Anterior cingulate cortex (tissue), 58 donors: ENCODE data around the gene MAFG.
"Not testable (repeated sequence)": the region's sequence is repeated elsewhere in the genome, so short reads cannot be mapped to it uniquely, and the experiment has no call there.

ENCODE experiments used
- DNase-seq, 58 donors: peaks; one replicate each; lab custom pipeline; 2025; lab: John Stamatoyannopoulos, UW

The MAFG gene

DNA sequence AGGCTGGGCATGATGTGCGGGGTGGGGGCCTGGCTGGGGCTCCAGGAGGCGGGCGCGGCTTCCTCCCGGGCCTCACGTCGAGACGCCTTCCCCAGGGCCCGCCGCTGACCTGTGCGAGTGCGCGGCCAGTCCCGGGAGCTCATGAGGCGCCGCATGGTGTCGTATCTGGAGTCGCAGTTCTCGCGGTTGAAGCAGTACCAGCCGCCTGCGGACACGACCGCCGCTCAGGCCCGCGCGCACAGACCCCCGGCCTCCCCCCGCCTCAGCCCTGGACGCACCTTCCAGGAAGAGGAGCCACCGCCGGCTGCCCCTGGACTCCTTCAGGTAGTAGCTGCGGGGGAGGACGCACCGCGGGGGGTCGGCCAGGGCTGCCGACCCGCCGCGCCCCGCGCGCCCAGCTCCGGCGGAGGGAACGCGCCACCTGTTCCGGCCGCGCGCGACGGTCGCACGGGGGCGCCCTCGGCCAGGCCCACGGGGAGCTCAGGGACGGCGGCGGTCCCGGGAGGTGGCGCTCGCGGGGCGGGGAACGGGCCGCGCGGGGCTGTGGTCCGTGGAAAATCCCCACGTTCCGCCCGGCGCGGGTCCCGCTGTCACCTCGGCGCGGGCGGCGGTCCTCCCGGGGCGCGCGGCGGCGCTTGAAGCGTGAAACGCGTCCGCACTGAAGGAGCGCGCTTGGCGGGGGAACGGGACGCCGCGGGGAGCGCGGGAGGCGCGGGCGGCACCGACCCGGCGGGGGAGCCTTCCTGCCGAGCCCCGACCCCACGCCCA is 32.0 kb upstream of the MAFG start:
- peak in 39 of 58 donors; percentile 9 to 73 (median 32) for DNase-seq

DNA sequence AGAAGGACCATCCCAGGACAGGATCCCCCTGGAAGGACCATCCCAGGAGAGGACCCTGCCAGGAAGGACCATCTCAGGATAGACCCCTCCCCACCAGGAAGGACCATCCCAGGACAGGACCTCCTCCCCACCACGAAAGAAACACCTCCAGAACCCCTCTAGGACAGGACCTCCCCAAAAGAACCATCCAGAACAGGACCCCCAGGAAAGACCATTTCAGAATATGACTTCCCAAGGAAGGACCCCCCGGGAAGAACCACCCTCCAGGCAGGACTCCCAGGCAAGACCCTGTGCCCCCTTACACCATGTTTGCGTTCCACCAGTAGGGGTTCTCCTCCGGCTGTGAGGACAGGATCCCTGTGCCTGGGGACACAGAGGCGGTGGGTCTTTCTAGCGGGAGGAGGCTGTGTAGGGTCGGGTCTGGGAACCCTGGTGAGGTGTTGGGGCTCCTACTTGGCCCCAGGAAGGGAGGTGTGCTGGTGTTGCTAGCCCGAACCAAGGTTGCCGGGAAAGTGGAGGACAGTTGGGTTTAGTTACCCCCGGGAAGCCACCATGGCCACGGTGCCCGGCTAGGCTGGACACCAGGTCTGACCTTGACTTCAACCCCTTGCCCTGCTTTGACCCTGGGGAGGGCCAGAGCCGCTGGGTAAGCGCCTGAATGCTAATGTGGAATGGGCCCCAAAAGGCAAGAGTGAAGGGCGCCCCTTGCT is 31.3 kb upstream of the MAFG start:
- DNase-seq: no peak

DNA sequence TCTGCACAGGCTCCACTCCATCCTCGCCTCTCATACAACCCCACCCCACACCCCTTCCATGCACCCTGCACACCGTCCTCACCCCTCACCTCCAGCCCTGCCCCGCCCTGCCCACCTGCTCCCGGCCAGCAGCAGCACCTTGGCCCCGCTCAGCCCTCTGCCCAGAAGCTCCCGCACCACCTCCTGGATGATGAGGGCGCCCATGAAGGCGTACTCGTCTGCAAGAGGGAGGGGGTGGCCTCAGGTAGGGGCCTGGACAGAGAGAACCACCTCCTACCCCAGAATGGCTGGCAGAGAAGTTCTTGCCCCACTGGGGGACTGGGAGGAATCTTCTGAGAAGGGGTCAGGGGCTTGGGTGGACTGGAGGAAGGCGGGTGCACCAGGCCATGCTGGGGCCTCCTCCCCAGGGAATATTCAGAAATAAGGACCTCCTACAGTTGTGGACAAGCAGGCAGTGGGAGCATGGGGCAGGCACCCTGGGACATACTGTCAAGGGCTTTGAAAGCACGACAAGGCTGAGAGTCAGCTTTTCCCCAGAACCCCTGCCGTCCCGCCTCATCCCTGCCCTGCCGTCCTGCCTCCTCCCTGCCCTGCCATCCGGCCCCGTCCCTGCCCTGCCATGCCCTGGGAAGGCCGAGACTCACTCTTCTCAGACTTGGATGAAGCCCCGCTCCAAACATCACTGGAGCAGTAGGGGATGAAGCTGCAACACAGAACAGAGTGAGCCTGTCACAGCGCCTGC is 30.3 kb upstream of the MAFG start:
- DNase-seq: no peak

DNA sequence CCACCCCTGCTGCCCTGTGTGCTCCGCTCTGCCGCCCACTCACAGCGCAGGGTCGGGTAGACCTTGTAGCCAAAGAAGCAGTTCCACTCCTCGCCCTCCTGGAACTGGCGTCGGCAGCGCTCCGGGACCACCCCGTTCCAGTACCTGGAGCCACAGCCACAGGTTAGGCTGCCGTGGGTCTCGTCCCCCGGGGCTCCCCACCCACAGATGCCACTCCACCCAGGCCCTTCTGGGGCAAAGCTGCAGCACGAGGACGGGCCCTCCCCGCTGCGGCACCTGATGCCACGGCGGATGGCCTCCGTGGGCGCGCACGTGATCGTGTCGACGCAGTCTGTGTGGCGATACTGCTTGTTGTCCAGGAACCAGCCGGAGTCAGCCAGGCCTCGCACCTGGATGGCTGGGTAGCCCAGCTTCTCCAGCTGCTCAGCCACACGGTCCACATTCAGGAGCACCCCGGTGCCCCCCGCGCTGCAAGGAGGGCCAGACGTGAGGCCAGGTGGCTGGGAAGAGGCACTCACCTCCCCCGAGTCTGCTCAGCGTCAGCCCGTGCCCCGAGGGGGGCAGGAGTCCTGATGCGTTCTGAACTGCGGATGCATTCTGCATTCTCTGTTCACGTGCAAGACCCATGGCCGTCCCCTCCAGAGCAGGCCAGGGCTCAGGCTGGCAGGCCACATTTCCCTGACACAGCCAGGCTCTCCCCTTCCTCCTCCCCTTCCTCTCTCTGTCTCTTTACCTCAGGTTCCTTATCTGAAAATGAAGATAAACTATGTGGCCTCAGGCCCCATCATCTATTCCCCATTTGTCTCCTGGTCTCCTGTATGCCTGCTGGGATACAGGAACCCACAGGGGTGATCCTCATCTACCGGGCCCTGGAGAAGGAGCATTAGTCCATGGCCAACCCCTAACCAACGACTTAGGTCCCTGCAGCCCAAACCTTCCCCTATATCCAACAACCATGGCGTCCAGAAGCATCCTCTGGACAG is 29.4 kb upstream of the MAFG start:
- DNase-seq: no peak

DNA sequence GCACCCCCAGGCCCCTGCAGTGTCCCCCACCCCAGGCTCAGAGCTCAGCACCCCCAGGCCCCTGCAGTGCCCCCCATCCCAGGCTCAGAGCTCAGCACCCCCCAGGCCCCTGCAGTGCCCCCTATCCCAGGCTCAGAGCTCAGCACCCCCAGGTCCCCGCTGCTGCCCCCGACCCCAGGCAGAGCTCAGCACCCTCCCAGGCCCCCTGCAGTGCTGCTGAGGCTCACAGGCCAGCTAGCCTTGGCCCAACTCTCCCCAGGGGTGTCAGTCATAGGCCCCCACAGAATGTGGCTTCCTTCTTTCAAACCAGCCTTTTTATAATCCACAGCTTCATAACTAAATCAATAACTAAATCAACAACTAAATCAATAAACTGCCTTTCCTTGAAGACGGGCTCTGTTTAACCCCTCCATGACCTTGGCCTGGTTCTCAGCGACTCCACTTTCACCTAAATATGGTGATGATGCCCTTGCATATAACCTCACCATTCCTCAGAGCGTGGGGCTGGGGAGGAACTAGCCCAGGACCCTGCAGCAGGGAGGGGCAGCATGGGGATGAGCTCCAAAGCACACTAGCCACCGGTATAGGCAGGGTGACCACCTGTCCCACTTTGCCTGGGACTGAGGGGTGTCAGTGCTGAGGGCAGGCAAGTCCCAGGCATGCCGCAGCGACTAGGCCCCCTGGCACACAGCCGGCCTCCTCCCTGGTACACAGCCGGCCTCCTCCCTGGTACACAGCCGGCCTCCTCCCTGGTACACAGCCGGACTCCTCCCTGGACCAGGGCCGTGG is 28.4 kb upstream of the MAFG start:
- no peak for DNase-seq

DNA sequence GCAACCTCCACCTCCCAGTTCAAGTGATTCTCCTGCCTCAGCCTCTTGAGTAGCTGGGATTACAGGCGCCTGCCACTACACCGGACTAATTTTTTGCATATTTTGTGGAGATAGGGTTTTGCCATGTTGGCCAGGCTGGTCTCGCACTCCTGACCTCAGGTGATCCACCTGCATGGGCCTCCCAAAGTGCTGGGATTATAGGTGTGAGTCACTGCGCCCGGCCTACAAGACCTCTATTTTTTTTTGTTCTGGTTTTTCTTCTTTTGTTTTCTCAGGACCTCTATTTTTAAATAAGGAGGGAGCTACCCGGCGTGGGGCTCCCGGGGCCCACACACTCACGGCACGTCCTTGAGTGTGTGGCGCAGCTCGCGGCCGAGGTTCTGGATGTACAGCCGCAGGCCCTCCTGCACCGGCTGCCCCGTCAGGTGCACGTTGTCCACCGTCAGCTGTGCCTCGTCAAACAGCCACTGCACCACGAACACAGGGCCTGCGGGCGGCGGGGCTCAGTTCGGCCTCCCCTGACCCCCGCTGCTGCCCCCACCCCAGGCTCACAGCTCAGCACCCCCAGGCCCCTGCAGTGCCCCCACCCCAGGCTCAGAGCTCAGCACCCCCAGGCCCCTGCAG is 27.6 kb upstream of the MAFG start:
- no peak for DNase-seq

DNA sequence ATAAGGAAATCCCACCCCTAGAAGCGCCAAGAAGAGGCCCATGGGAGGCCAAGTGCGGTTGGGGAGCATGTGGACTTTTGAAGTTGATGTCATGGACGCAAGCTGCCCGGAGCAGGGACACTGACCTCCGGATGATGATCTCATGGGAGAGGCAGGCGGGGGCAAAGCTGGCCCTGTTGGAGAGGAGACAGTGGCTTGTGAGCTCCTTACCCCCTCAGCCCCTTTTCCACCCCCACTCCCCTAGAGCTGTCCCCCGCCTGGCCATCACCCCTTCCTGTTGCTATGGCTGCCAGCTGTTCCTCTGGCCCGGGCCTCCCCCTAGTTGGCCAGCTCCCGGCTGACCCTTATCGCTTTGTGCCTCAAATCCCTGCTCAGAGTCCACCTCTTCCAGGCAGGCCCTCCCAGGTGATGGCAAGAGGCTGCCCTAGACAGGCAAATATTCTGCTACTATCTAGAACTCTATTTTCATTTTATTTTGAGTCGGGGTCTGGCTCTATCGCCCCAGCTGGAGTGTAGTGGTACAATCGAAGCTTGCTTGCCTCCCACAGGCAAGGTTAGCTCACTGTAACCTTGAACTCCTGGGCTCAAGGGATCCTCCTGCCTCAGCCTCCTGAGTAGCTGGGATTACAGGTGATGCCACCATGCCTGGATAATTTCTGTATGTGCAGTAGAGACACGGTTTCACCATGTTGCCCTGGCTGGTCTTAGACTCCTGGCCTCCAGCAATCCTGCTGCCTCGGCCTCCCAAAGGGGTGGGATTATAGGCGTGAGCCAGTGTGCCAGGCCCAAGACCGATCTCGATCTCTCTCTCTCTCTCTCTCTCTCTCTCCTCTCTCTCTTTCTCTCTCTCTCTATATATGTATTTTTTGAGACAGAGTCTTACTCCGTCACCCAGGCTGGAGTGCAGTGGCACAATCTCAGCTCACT is 26.9 kb upstream of the MAFG start:
- no peak for DNase-seq

DNA sequence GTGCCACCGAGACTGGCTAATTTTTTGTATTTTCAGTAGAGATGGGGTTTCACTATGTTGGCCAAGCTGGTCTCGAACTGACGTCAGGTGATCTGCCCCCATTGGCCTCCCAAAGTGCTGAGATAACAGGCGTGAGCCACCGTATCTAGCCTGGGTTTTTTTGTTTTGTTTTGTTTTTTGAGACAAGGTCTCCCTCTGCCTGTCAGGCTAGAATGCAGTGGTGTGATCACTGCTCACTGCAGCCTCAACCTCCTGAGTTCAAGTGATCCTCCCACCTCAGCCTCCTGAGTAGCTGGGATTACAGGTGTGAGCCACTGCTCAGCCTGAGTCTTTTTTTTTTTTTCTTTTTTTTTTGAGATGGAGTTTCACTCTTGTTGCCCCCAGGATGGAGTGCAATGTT is 25.9 kb upstream of the MAFG start:
- DNase-seq: not testable (repeated sequence)

DNA sequence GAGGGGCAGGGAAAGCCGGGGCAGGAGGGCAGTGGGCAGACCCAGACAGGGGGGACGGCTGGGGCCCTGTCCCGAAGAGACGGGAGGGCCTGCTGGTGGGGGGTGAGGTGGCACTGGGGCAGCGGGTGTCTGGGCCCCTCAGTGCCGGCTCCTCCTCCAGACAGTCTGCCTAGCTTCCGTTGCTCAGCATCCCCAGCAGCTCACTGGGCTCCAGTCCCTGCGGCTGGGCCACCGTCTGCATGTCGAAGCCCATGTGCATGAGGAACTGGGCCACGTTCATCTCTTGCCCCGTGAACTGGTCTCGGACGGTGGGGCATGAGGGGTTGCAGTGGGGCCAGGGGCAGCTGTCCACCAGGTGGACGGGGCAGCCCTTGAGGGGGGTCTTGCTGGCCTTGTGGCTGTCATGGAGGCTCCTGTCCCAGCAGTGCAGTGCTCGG is 25.3 kb upstream of the MAFG start:
- DNase-seq: no peak

DNA sequence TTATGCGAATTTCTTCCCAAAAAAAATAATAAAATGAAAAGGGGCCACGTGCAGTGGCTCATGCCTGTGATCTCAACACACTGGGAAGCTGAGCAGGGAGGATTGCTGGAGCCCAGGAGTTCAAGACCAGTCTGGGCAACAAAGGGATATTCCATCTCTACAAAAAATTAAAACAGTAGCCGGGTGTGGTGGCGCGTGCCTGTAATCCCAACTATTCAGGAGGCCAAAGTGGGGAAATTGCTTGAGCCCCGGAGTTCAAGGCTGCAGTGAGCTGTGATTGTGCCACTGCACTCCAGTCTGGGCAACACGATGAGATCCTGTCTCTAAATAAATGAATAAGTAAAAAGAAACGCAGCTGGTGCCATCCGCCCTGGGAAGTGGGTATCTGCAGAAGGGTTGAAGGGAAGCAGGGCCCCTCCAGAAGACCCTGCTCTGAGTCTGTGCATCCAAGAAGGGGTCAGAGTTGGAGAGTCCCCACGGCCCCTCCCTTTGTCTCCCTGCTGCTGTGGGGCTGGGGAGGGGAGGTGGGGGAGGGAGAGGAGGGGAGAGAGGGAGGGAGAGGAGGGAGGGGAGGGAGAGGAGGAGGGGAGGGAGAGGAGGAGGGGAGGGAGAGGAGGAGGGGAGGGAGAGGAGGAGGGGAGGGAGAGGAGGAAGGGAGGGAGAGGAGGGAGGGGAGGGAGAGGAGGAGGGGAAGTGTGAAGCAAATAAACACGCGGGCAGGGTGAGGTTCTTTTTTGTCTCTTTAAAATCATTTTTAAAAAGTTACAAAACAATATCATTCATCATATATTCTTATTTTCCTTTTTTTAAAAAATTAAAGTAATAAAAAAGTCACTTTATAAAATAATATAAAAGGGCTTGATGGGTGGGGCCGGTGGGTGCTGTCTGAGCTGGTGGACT is 24.5 kb upstream of the MAFG start:
- DNase-seq: no peak

DNA sequence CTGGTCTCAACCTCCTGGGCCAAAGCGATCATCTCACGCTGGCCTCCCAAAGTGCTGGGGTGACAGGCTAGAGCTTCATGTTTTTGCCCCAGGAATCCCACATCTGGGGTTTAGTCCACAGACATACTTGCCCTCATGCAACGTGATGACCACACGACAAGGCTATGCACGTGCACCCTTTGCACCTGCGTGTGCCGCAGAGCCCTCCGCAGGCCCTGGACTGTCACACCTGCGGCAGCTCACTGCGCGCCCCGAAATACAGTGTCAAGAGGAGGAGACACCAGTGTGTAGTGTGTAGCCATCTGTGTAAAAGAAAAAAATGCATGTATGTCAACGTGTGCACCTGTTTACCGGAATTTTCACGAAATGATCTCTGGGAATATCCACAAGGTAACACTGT is 23.0 kb upstream of the MAFG start:
- DNase-seq: no peak

DNA sequence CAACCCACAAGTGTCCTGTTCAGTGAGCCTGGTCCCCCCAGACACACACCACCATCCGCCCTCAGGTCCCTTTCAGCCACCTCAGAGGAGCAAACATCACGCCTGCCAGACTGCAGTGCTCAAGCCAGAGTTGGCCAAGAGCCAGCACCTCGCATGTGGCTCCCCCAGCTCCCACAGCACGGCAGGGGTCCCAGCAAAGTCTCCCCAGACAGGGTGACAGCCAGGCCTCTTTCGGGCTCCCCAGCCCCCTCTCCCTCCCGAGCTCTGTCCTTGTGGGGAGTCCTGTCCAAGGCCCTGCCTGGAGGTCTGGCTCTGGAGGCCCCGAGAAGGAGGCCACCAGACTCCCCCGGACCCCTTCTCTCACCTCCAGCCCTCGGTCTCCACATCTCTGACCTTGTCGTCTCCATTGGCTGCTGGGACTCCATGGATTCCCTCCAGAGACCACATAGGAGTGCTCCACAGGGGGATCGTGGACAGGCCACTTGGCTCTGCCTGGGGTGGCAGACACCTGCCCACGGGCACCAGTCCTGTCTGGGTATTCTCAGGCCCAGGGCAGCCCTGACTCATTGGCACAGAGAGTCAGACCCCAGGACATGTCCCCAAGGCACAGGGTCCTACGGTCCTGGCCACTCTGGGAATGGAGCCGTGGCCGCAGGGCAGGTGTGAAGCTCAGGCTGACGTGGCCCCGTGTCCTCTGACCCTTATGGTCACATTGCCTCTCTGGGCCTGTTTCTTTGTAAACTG is 21.3 kb upstream of the MAFG start:
- no peak for DNase-seq

DNA sequence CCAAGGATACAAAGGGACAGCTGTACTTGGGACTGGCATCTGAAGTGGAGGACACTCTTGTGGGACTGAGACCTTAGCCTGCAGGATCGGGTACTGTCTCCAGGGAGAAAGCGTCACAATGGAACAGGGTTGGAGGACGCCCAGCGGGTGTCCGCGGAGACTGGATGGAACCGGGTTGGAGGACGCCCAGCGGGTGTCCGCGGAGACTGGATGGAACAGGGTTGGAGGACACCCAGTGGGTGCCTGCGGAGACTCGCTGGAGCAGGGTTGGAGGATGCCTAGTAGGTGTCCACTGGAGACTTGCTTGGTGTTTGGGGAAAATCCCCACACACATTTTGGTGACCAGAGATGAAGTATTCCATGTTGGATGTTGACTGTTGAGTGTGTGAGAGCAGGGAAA is 19.7 kb upstream of the MAFG start, which contains the start of gene MYADML2:
TSS of gene MYADML2 (minus strand) at position 45 of the 400 bp plus-strand sequence. CDS start 5,492 bp downstream, outside the sequence.
- DNase-seq: no peak

DNA sequence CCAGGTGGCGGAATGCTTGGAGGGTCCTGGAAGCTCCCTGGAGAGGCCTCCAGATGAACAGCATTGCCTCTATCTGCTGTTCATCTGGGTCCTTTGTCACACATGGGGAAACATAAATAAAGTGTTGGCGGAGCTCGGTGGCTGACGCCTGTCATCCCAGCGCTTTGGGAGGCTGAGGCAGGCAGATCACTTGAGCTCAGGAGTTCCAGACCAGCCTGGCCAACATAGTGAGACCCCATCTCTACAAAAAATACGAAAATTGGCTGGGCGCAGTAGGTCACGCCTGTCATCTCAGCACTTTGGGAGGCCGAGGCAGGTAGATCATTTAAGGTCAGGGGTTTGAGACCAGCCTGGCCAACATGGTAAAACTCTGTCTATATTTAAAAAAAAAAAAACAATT is 17.3 kb upstream of the MAFG start:
- DNase-seq: no peak

DNA sequence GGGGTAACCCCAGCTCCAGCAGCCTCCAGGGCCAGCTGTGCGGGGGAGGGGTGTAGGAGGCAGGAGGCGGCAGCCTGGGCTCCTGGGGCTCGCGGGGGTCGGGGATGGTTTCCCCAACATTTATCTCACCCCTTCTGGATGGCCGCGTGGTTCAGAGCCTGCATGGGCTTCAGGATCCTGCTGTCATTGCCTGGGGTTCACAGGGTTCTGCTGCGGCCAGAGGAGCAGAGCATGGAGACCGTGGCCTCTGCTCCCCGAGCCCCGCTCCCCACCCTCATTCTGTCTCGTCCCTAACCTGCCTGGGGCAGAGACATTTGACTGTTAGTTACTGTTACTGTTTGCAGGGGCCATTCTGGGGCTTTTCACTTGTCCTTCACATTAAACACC is 14.6 kb upstream of the MAFG start:
- no peak for DNase-seq
